ENCODE measurements around the gene PROP1. TPM values are rescaled to one million over a fixed set of nuclear protein-coding genes. Genes with fewer than 3 reads are reported as not detected.
"Not testable (repeated sequence)": the region's sequence is repeated elsewhere in the genome, so short reads cannot be mapped to it uniquely, and the experiment has no call there.

The PROP1 gene
- total RNA-seq, 1 donor from 2014 or later, result not detected

DNA sequence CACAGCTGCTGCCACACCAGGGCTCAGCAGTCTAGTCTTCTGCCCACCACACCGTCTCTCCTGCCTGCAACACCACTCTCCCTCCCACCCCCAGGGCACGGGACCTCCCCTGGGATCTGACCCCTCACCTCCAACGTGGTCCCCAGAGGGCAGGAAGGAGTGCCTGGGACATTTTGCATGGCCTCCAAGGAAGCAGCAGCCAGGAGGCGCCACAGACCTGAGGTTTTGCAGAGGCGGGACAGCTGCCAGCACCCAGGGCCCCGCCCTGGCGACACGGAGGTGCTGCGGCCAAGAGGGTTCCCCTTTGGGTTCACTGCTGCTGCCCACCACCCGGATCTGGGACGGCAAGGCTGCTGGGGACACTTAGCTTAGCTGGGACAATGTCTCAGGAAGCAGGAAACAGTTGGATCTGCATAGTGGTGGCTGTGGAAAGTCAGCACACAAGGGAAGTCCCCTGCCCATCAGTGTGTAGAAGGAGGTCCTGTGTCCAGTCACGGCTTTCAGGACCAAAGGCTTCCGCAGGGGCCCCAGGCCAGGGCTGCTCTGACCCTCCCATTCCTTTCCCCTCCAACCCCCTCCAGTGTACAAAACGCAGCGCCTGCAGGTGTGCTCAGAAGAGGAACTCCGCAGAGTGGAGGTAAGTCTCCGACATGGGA, 13.8 kb downstream of the PROP1 start:
- H3K4me1 Mint-ChIP-seq, result peaks cover 10% of the 10 kb centered on the region
- H3K9me3 Mint-ChIP-seq, result peaks cover 4% of the 10 kb centered on the region
- no peaks in the 10 kb centered on the region for H3F3A ChIP-seq (ENCODE audit: low read depth)
- TF ChIP-seq CTCF (IDR thresholded peaks at IDR 0.05) (peak; percentile 55), EZH2phosphoT487 (IDR thresholded peaks at IDR 0.05) (no peak), EZH2 (IDR thresholded peaks at IDR 0.05) (no peak)
- H3K4me3 Mint-ChIP-seq, result no peak overlapping the region
- H3K4me1 ChIP-seq, result no peaks in the 10 kb centered on the region
- H3K27me3 ChIP-seq, result no peaks in the 10 kb centered on the region
- no peak overlapping the region for H3K27ac ChIP-seq
- no peaks in the 10 kb centered on the region for H4K20me1 ChIP-seq (ENCODE audit: low read depth)
- H3K36me3 ChIP-seq, result no peaks in the 10 kb centered on the region
- no peak overlapping the region for H3K9ac ChIP-seq
- peaks cover 9% of the 10 kb centered on the region for H3K27me3 Mint-ChIP-seq (ENCODE audit: insufficient read depth, low read depth)
- H3K9me3 ChIP-seq (ENCODE audit: low read depth), result no peaks in the 10 kb centered on the region
- peak overlapping the region; percentile 30 for H2AFZ ChIP-seq (replicated peaks)
- H3K4me3 ChIP-seq, result no peak overlapping the region
- H3K79me2 ChIP-seq (ENCODE audit: low read depth), result no peaks in the 10 kb centered on the region
- H3K4me2 ChIP-seq, result no peak overlapping the region
- H3K36me3 Mint-ChIP-seq, result no peaks in the 10 kb centered on the region
- DNase-seq (ENCODE audit: low spot score), result peak; percentile 67
- H3K27ac Mint-ChIP-seq, result no peak overlapping the region

DNA sequence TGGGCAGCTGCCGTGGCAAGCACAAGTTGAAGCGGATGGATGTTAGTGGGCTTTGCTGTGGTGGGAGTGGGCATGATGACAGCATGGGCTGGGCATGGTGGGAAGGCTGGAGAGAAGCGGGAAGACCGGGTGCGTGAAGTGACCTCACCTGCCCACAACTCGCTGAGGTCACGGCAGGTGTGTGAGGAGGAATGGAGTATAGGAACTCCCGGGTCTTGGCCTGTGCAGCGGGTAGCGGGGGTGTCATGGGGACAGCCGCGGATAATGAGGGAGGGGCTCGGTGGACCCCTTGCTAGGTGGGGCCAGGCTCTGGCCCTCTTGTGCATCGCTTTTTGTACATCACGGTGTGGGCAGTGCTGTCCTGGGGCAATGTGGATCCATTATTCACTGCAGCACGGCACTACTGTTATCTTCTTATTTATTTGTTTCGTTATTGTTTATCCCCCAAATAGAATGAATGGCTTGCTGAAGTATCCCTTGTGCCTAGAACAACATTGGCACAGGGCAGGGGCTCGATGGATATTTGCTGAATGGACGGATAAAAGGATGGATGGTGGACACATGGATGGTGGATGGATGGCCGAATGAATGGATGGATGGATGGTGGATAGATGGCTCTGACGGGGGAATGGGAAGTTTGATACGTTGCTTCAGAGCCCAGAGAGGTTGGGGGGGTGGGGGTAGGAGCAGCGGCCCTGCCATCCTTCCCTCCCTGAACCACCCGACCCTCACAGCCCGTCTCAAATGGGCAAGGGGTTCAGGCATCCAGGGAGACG, 14.6 kb downstream of the PROP1 start:
- Mint-ChIP-seq H3K9me3 (peaks cover 4% of the 10 kb centered on the region), H3K27me3 (ENCODE audit: insufficient read depth, low read depth) (peaks cover 9% of the 10 kb centered on the region), H3K36me3 (no peaks in the 10 kb centered on the region), H3K27ac (no peak overlapping the region), H3K4me1 (peaks cover 10% of the 10 kb centered on the region), H3K4me3 (peak overlapping the region; percentile 48)
- DNase-seq (ENCODE audit: low spot score), result no peak
- Histone ChIP-seq H3K36me3 (no peaks in the 10 kb centered on the region), H3K27me3 (no peaks in the 10 kb centered on the region), H3K4me2 (no peak overlapping the region), H3K9ac (no peak overlapping the region), H3K79me2 (ENCODE audit: low read depth) (no peaks in the 10 kb centered on the region), H3K4me1 (no peaks in the 10 kb centered on the region), H4K20me1 (ENCODE audit: low read depth) (no peaks in the 10 kb centered on the region), H3K27ac (no peak overlapping the region), H3K4me3 (no peak overlapping the region), H2AFZ (replicated peaks) (peak overlapping the region; percentile 30), H3K9me3 (ENCODE audit: low read depth) (no peaks in the 10 kb centered on the region), H3F3A (ENCODE audit: low read depth) (no peaks in the 10 kb centered on the region)
- TF ChIP-seq EZH2phosphoT487 (IDR thresholded peaks at IDR 0.05), result no peak
- no peak for TF ChIP-seq CTCF (IDR thresholded peaks at IDR 0.05)
- TF ChIP-seq EZH2 (IDR thresholded peaks at IDR 0.05), result no peak

DNA sequence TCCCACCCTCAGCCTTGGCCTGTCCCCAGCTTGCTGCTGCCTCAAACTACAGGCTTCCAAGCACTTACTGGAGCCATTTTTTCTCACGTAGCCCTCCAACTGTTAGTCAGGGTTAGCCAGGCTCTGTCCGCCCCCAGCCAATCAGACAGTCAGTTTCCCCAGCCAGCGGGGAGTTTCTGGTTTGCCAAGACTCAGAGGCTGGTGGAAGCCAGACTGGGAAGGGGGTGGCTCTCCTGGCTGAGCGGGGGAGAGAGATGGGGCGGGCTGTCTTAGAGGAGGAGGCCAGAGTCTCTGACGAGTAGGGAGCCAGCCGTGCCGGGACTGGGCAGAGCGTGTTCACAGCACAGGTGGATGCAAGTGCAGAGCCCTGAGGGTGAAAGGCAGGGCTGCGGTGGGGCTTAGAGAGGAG, 15.3 kb downstream of the PROP1 start:
- H3K27me3 Mint-ChIP-seq (ENCODE audit: insufficient read depth, low read depth), result peaks cover 9% of the 10 kb centered on the region
- TF ChIP-seq CTCF (IDR thresholded peaks at IDR 0.05) (no peak), EZH2 (IDR thresholded peaks at IDR 0.05) (no peak), EZH2phosphoT487 (IDR thresholded peaks at IDR 0.05) (no peak)
- DNase-seq (ENCODE audit: low spot score), result no peak
- H3K27ac ChIP-seq, result no peak overlapping the region
- no peaks in the 10 kb centered on the region for H4K20me1 ChIP-seq (ENCODE audit: low read depth)
- H3K9me3 Mint-ChIP-seq, result peaks cover 7% of the 10 kb centered on the region
- H3K9ac ChIP-seq, result no peak overlapping the region
- H3K36me3 Mint-ChIP-seq, result no peaks in the 10 kb centered on the region
- no peaks in the 10 kb centered on the region for H3K36me3 ChIP-seq
- no peaks in the 10 kb centered on the region for H3K79me2 ChIP-seq (ENCODE audit: low read depth)
- H3K9me3 ChIP-seq (ENCODE audit: low read depth), result no peaks in the 10 kb centered on the region
- no peak overlapping the region for H3K4me2 ChIP-seq
- no peaks in the 10 kb centered on the region for H3K4me1 ChIP-seq
- H3K4me3 Mint-ChIP-seq, result no peak overlapping the region
- no peak overlapping the region for H3K4me3 ChIP-seq
- no peaks in the 10 kb centered on the region for H3K27me3 ChIP-seq
- peak overlapping the region; percentile 89 for H3K27ac Mint-ChIP-seq
- no peaks in the 10 kb centered on the region for H3F3A ChIP-seq (ENCODE audit: low read depth)
- H2AFZ ChIP-seq (replicated peaks), result no peak overlapping the region
- H3K4me1 Mint-ChIP-seq, result peaks cover 10% of the 10 kb centered on the region

DNA sequence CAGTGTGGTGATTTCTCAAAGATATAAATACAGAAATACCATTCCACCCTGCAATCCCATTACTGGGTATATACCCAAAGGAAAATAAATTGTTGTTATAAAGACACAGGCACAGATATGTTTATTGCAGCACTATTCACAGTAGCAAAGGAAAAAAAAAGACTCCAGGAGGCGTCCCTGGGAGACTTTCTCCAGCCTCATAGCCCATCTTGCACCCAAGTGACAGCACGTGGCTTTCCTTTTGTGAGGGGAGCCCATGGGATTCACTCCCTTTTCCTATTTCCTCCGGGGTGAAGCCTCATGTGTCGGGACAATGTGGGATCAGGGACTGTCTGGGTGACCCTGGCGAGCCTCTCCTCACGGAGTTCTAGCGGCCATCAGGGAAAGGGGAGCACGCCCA, 18.4 kb downstream of the PROP1 start:
- H3K36me3 Mint-ChIP-seq; H3K9me3 Mint-ChIP-seq; H3K4me3 ChIP-seq; H3K27me3 ChIP-seq; H3K4me3 Mint-ChIP-seq; H3K36me3 ChIP-seq; H4K20me1 ChIP-seq (ENCODE audit: low read depth); H3K4me1 ChIP-seq; H3F3A ChIP-seq (ENCODE audit: low read depth); H3K9ac ChIP-seq; H3K79me2 ChIP-seq (ENCODE audit: low read depth); H2AFZ ChIP-seq (replicated peaks); H3K9me3 ChIP-seq (ENCODE audit: low read depth); H3K27ac Mint-ChIP-seq; H3K27ac ChIP-seq; H3K4me2 ChIP-seq; DNase-seq (ENCODE audit: low spot score); H3K27me3 Mint-ChIP-seq (ENCODE audit: insufficient read depth, low read depth): not testable (repeated sequence)
- H3K4me1 Mint-ChIP-seq, result peaks cover 10% of the 10 kb centered on the region
